Keratinocyte (primary cell): Measurements from ENCODE around the gene PDIA6.

Experiments used
- EZH2 ChIP-seq: IDR thresholded peaks from one replicate; pipeline ENCODE4 v1.6.1; 2012; ENCODE audit warnings: inconsistent platforms, mild to moderate bottlenecking, low read length, moderate library complexity
- TF ChIP-seq, protein P1 (sequence below), 3 experiments: IDR thresholded peaks in 1 of 3; conservative IDR thresholded peaks in 1 of 3; optimal IDR thresholded peaks in 1 of 3; 2 replicates in 2 of 3; 3 replicates in 1 of 3; pipeline versions ENCODE3 to v1.5.1; 2011; ENCODE audit warnings: low read length in 3 of 3, mild to moderate bottlenecking in 3 of 3, moderate library complexity in 2 of 3, control low read depth in 1 of 3, inconsistent platforms in 1 of 3; ENCODE audit not compliant: insufficient read depth in 2 of 3; ENCODE audit errors: extremely low read depth in 1 of 3

- no peak for TF ChIP-seq EZH2
- TF ChIP-seq, protein P1, sequence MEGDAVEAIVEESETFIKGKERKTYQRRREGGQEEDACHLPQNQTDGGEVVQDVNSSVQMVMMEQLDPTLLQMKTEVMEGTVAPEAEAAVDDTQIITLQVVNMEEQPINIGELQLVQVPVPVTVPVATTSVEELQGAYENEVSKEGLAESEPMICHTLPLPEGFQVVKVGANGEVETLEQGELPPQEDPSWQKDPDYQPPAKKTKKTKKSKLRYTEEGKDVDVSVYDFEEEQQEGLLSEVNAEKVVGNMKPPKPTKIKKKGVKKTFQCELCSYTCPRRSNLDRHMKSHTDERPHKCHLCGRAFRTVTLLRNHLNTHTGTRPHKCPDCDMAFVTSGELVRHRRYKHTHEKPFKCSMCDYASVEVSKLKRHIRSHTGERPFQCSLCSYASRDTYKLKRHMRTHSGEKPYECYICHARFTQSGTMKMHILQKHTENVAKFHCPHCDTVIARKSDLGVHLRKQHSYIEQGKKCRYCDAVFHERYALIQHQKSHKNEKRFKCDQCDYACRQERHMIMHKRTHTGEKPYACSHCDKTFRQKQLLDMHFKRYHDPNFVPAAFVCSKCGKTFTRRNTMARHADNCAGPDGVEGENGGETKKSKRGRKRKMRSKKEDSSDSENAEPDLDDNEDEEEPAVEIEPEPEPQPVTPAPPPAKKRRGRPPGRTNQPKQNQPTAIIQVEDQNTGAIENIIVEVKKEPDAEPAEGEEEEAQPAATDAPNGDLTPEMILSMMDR (optimal IDR thresholded peaks at IDR 0.05 in 1 of 3, IDR thresholded peaks at IDR 0.05 in 1 of 3, conservative IDR thresholded peaks at IDR 0.05 in 1 of 3; ENCODE audit: extremely low read depth in 1 of 3, insufficient read depth in 2 of 3, low read length in 3 of 3): no peak
Measured at GRCh38 chr2:10793816-10794215, 18.8 kb downstream of the PDIA6 start.
